PFSK-1 (cell line): Measurements from ENCODE around the gene ZNF507.

Experiments used
- FOXP2 ChIP-seq: optimal IDR thresholded peaks from 2 replicates; pipeline ENCODE3; 2011; ENCODE audit warnings: borderline replicate concordance, control low read depth, inconsistent platforms; ENCODE audit not compliant: insufficient read depth; ENCODE audit errors: extremely low read length, extremely low read depth
- POLR2AphosphoS5 ChIP-seq: IDR thresholded peaks from 2 replicates; pipeline ENCODE4 v1.6.1; 2012; ENCODE audit warnings: low read depth, mild to moderate bottlenecking, control low read depth, low read length, moderate library complexity
- REST ChIP-seq, 2 experiments: IDR thresholded peaks; 2 replicates each; pipeline versions ENCODE4 v1.6.1 to v1.8.0; 2011 to 2012; ENCODE audit warnings: low read depth in 2 of 2, low read length in 2 of 2, control low read depth in 1 of 2, inconsistent platforms in 1 of 2, mild to moderate bottlenecking in 1 of 2, moderate library complexity in 1 of 2; ENCODE audit not compliant: insufficient read depth in 1 of 2
- SIN3A ChIP-seq: IDR thresholded peaks from 2 replicates; pipeline ENCODE4 v1.6.1; 2012; ENCODE audit warnings: mild to moderate bottlenecking, low read length, moderate library complexity, borderline replicate concordance; ENCODE audit not compliant: insufficient read depth
- TAF1 ChIP-seq: IDR thresholded peaks from 2 replicates; pipeline ENCODE4 v1.6.1; 2012; ENCODE audit warnings: low read length, control low read depth, borderline replicate concordance; ENCODE audit not compliant: insufficient read depth

- TF ChIP-seq REST (IDR thresholded peaks at IDR 0.05; ENCODE audit: insufficient read depth in 1 of 2, low read depth in 2 of 2, low read length in 2 of 2) (no peak), TAF1 (no peak), POLR2AphosphoS5 (no peak), SIN3A (no peak), FOXP2 (no peak)
These were observed 71.5 kb downstream of the ZNF507 start for GRCh38 chr19:32416749-32417456.
